ENCODE data around the gene UBAP1L.

UBAP1L gene

GRCh38 chr15:65068403-65068788 is 46.6 kb downstream of the UBAP1L start:
- no peaks in the 10 kb centered on the region for H3K27me3 ChIP-seq (ENCODE audit: control insufficient read depth, insufficient read depth, low read length)
- peaks cover 3% of the 10 kb centered on the region for H3K4me1 ChIP-seq (ENCODE audit: control insufficient read depth, insufficient read depth, low read length)
- peak overlapping the region; percentile 80 for H3K4me3 ChIP-seq (ENCODE audit: low read depth, low read length)
- no peaks in the 10 kb centered on the region for H3K9me3 ChIP-seq (ENCODE audit: control insufficient read depth, insufficient read depth, low read length)
- peaks cover 3% of the 10 kb centered on the region for H3K36me3 ChIP-seq (ENCODE audit: control insufficient read depth, insufficient read depth, low read length)
- peak overlapping the region; percentile 51 for H3K9ac ChIP-seq (ENCODE audit: low read depth, low read length)

GRCh38 chr15:65067645-65068402 is 47.2 kb downstream of the UBAP1L start, which contains the start of gene RASL12:
TSS of gene RASL12 (minus strand) at chr15:65067991. CDS start at chr15:65067835, 156 bp downstream.
- H3K9ac ChIP-seq (ENCODE audit: low read depth, low read length) = peak within 1 kb of the TSS; percentile 51
- peak within 1 kb of the TSS; percentile 80 for H3K4me3 ChIP-seq (ENCODE audit: low read depth, low read length)
- no peaks in the 10 kb centered on the region for H3K27me3 ChIP-seq (ENCODE audit: control insufficient read depth, insufficient read depth, low read length)
- H3K9me3 ChIP-seq (ENCODE audit: control insufficient read depth, insufficient read depth, low read length) = no peaks in the 10 kb centered on the region
- H3K36me3 ChIP-seq (ENCODE audit: control insufficient read depth, insufficient read depth, low read length) = peaks cover 3% of the 10 kb centered on the region
- H3K4me1 ChIP-seq (ENCODE audit: control insufficient read depth, insufficient read depth, low read length) = peaks cover 3% of the 10 kb centered on the region

DNA sequence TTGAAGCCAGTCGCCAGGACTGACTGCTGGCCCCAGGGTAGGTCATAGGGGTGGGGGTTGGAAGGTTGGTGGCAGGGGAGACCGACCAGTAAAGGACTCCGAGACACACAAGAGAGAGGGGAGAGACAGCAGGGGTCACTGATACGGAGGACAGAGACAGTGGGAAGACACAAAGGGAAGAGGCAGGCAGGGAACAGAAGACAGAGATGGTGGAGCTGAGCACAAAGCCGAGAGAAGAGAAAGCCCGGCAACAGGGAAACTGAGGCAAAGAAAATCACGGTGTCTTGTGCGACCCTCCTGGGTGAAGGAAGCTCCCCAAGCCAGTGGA is 47.7 kb downstream of the UBAP1L start:
- no peaks in the 10 kb centered on the region for H3K27me3 ChIP-seq (ENCODE audit: control insufficient read depth, insufficient read depth, low read length)
- peaks cover 3% of the 10 kb centered on the region for H3K36me3 ChIP-seq (ENCODE audit: control insufficient read depth, insufficient read depth, low read length)
- H3K4me3 ChIP-seq (ENCODE audit: low read depth, low read length) = peak overlapping the region; percentile 80
- H3K9ac ChIP-seq (ENCODE audit: low read depth, low read length) = peak overlapping the region; percentile 13
- H3K9me3 ChIP-seq (ENCODE audit: control insufficient read depth, insufficient read depth, low read length) = no peaks in the 10 kb centered on the region
- H3K4me1 ChIP-seq (ENCODE audit: control insufficient read depth, insufficient read depth, low read length) = peaks cover 3% of the 10 kb centered on the region

DNA sequence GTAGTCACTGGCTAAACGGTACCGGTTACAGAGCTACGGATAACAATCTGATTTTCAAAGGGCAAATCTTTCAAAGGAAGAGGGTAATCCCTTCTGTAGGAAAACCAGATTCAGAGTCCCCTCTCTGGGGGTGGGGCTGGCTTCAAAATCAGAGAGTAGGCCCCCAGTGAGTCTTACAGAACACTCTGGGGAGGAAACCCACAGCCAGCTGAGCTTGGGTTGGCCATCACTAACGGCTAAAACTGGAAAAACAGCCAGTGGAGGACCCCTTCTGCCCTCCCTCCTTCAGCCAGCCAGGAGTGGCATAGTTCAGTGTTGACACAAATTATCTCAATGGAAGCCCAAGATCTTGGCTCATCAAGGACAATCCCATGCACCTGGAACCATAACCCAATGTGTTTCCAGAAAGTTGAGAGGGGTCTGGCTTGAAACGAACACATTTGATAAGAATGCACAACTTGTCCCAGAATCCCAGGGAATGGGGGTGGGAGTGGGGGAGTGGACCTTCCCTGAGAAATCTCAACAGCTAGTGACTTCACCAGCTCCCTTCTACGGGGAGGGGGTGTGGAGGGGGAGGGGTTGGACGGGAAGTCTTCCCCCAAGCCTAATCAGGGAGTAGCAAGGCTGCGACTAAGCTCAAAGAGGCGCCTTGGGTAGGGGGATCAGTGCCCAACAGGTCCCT is 48.2 kb downstream of the UBAP1L start:
- Histone ChIP-seq H3K9ac (ENCODE audit: low read depth, low read length) (peak overlapping the region; percentile 13), H3K27me3 (ENCODE audit: control insufficient read depth, insufficient read depth, low read length) (no peaks in the 10 kb centered on the region), H3K4me1 (ENCODE audit: control insufficient read depth, insufficient read depth, low read length) (peaks cover 3% of the 10 kb centered on the region), H3K4me3 (ENCODE audit: low read depth, low read length) (peak overlapping the region; percentile 80), H3K9me3 (ENCODE audit: control insufficient read depth, insufficient read depth, low read length) (no peaks in the 10 kb centered on the region), H3K36me3 (ENCODE audit: control insufficient read depth, insufficient read depth, low read length) (peaks cover 3% of the 10 kb centered on the region)

- H3K9me3 ChIP-seq (ENCODE audit: control insufficient read depth, insufficient read depth, low read length) = no peaks in the 10 kb centered on the region
- H3K9ac ChIP-seq (ENCODE audit: low read depth, low read length) = no peak overlapping the region
- H3K4me3 ChIP-seq (ENCODE audit: low read depth, low read length) = no peak overlapping the region
- peaks cover 3% of the 10 kb centered on the region for H3K36me3 ChIP-seq (ENCODE audit: control insufficient read depth, insufficient read depth, low read length)
- H3K27me3 ChIP-seq (ENCODE audit: control insufficient read depth, insufficient read depth, low read length) = no peaks in the 10 kb centered on the region
- peaks cover 3% of the 10 kb centered on the region for H3K4me1 ChIP-seq (ENCODE audit: control insufficient read depth, insufficient read depth, low read length)
Measured at GRCh38 chr15:65066001-65066634, 48.9 kb downstream of the UBAP1L start.

- Histone ChIP-seq H3K4me1 (ENCODE audit: control insufficient read depth, insufficient read depth, low read length) (peaks cover 3% of the 10 kb centered on the region), H3K9ac (ENCODE audit: low read depth, low read length) (no peak overlapping the region), H3K9me3 (ENCODE audit: control insufficient read depth, insufficient read depth, low read length) (no peaks in the 10 kb centered on the region), H3K27me3 (ENCODE audit: control insufficient read depth, insufficient read depth, low read length) (no peaks in the 10 kb centered on the region), H3K36me3 (ENCODE audit: control insufficient read depth, insufficient read depth, low read length) (peaks cover 11% of the 10 kb centered on the region), H3K4me3 (ENCODE audit: low read depth, low read length) (no peak overlapping the region)
Measured at GRCh38 chr15:65062726-65063125, 52.3 kb downstream of the UBAP1L start.

DNA sequence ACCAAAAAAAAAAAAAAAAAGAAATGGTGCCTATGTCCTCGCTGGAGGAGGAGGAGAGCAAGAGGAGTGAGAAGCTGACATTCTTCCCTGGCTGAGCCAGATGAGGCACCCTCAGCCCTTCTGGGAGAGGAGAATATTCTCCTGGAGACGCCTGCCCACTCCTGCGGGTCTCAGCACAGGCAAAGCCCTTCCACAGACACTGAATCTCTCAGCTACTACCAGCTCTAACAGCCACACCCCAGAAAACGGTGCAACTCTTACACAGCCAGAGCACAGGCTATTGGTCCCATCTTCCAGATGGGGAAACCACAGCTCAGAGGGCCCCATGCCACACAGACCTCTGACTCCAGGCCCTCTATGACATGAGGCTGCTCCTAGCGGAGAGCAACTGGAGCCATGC is 52.9 kb downstream of the UBAP1L start:
- Histone ChIP-seq H3K9ac (ENCODE audit: low read depth, low read length) (no peak overlapping the region), H3K36me3 (ENCODE audit: control insufficient read depth, insufficient read depth, low read length) (peaks cover 11% of the 10 kb centered on the region), H3K4me3 (ENCODE audit: low read depth, low read length) (no peak overlapping the region), H3K9me3 (ENCODE audit: control insufficient read depth, insufficient read depth, low read length) (no peaks in the 10 kb centered on the region), H3K4me1 (ENCODE audit: control insufficient read depth, insufficient read depth, low read length) (peaks cover 3% of the 10 kb centered on the region), H3K27me3 (ENCODE audit: control insufficient read depth, insufficient read depth, low read length) (no peaks in the 10 kb centered on the region)

DNA sequence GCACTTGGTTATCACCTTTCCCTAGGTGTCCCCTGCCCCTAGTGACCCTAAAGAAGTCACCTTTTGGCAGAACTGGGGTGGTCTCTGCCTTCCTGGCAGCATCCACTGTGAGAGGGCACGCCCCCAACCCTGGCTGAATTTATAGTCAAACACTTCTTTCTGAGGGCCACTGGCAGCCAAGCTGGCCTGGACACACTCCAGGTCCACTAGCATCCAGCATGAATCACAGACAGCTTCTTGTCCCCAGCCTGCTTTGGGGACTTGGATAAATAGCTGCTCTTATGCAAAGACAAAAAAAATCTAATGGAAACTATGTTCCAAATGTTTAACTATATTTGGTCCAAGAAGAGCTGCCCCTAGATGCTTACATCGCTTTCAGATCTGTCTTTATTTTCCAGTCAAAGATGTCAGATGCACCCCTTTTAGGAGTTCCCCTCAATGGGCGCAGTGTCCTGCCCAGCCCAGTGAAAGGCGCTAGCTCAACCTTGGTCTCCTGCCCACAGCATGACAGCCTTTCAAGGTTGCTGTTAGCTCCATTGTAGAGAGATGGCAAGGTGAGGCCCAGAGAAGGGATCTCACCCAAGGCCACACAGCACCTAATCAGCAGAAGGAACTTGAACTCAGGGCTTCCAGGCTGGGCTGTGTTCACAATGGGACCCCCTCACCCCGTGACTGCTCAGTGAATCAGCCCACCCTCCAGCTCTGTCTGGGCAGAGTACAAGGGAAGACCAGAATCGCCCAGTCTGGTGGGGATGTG is 54.2 kb downstream of the UBAP1L start:
- Histone ChIP-seq H3K9me3 (ENCODE audit: control insufficient read depth, insufficient read depth, low read length) (no peaks in the 10 kb centered on the region), H3K9ac (ENCODE audit: low read depth, low read length) (no peak overlapping the region), H3K27me3 (ENCODE audit: control insufficient read depth, insufficient read depth, low read length) (no peaks in the 10 kb centered on the region), H3K4me3 (ENCODE audit: low read depth, low read length) (no peak overlapping the region), H3K4me1 (ENCODE audit: control insufficient read depth, insufficient read depth, low read length) (no peaks in the 10 kb centered on the region), H3K36me3 (ENCODE audit: control insufficient read depth, insufficient read depth, low read length) (peaks cover 11% of the 10 kb centered on the region)

DNA sequence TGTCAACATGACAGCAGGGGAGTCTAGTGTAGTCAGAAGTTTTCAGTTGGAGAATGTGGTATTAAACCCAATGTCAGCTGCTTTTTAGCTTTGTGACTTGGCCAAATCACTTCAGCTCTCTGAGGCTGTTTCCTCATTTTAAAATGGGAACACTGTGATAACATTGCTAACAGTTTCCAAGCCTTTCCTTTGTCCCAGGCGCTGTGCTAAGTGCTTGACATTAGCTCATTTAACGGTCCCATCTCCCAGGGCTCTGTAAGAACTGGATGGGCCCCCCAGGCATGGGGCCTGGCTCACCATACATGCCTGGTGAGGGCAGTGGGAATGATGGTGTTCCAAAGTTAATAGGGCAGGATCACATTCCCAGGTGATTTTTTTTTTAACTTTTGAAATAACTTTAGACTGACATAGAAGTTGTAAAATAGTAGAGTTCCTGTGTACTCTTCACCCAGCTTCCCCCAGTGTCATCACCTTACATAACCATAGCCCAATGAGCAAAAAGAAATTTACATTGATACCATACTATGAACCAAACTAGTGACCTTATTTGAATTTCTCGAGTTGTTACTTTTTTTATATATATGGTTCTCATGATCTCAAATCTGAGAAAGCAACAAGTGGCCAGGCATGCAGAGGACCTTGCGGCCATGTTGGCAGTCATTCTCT is 54.9 kb downstream of the UBAP1L start:
- no peaks in the 10 kb centered on the region for H3K4me1 ChIP-seq (ENCODE audit: control insufficient read depth, insufficient read depth, low read length)
- no peaks in the 10 kb centered on the region for H3K9me3 ChIP-seq (ENCODE audit: control insufficient read depth, insufficient read depth, low read length)
- no peaks in the 10 kb centered on the region for H3K27me3 ChIP-seq (ENCODE audit: control insufficient read depth, insufficient read depth, low read length)
- no peak overlapping the region for H3K4me3 ChIP-seq (ENCODE audit: low read depth, low read length)
- H3K9ac ChIP-seq (ENCODE audit: low read depth, low read length) = no peak overlapping the region
- H3K36me3 ChIP-seq (ENCODE audit: control insufficient read depth, insufficient read depth, low read length) = peaks cover 13% of the 10 kb centered on the region

DNA sequence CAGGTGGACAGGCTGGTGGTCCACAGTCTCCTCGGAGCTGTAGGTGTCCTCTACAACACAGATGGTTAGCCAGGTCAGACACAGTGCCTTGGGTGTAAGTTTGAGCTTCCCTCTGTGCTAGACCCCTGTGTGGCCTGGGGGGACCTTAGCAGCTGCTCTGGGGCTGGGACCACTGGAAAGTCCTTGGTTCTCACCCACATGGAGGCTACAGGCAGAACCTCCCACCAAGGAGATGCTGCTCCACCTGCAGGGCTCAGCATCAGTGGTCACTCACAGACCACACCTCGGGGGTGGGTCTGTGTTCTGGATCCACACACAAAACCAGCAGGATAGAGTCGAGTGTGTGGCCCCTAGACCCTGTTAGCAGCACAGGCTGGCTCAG is 55.6 kb downstream of the UBAP1L start:
- H3K4me1 ChIP-seq (ENCODE audit: control insufficient read depth, insufficient read depth, low read length) = no peaks in the 10 kb centered on the region
- H3K9me3 ChIP-seq (ENCODE audit: control insufficient read depth, insufficient read depth, low read length) = no peaks in the 10 kb centered on the region
- H3K9ac ChIP-seq (ENCODE audit: low read depth, low read length) = no peak overlapping the region
- H3K27me3 ChIP-seq (ENCODE audit: control insufficient read depth, insufficient read depth, low read length) = no peaks in the 10 kb centered on the region
- peaks cover 13% of the 10 kb centered on the region for H3K36me3 ChIP-seq (ENCODE audit: control insufficient read depth, insufficient read depth, low read length)
- H3K4me3 ChIP-seq (ENCODE audit: low read depth, low read length) = no peak overlapping the region

Measured in iPS-15b (cell line).